CD4-positive, alpha-beta T cell (primary cell): ENCODE results near the gene RRP8. TPM values are rescaled to one million over a fixed set of nuclear protein-coding genes. Genes with fewer than 3 reads are reported as not detected.

ENCODE experiments used
- ATAC-seq: fragments of 200-7000 bp; cut with Tn5 transposase; one replicate; pipeline ENCODE4 v1.10.0; 2022; ENCODE audit warnings: mild to moderate bottlenecking; ENCODE audit not compliant: poor library complexity
- CTCF ChIA-PET: fragments of 350-600 bp; sonication (Branson Sonifier 250); formaldehyde crosslinking; loops from one replicate; lab custom pipeline; 2021; ENCODE audit warnings: antibody characterized with exemption, inconsistent platforms; lab: Charles Lee
- POLR2A ChIA-PET: fragments of 350-600 bp; sonication (Branson Sonifier 250); formaldehyde crosslinking; loops from one replicate; lab custom pipeline; 2021; ENCODE audit warnings: antibody characterized with exemption, inconsistent platforms; lab: Charles Lee
- DNase-seq, 14 experiments: peaks; one replicate each; pipeline ENCODE4 v3.0.0-alpha.2; 2013 to 2020; ENCODE audit warnings: mixed read lengths in 2 of 14
- H3K27ac ChIP-seq, 2 donors: one replicate each; pipeline versions ENCODE4 v1.5.1 to v1.7.0; 2013; ENCODE audit warnings: low read length in 2 of 2, low read depth in 1 of 2, mild to moderate bottlenecking in 1 of 2
- H3K27me3 ChIP-seq, 2 experiments: 1 replicate in 1 of 2; 2 replicates in 1 of 2; pipeline versions ENCODE4 v1.6.1 to v1.7.0; 2013; ENCODE audit warnings: low read length in 2 of 2, control low read depth in 1 of 2, mild to moderate bottlenecking in 1 of 2, moderate library complexity in 1 of 2; ENCODE audit not compliant: insufficient read depth in 2 of 2, control insufficient read depth in 1 of 2
- H3K36me3 ChIP-seq: one replicate; pipeline ENCODE4 v1.6.1; 2013; ENCODE audit warnings: low read length, control low read depth; ENCODE audit not compliant: insufficient read depth
- H3K4me1 ChIP-seq: one replicate; pipeline ENCODE4 v1.6.1; 2013; ENCODE audit warnings: low read length, control low read depth; ENCODE audit not compliant: insufficient read depth
- H3K4me3 ChIP-seq: one replicate; pipeline ENCODE4 v1.5.1; 2013; ENCODE audit warnings: mild to moderate bottlenecking, low read length, moderate library complexity
- H3K9me3 ChIP-seq, 2 experiments: 1 replicate in 1 of 2; 2 replicates in 1 of 2; pipeline versions ENCODE4 v1.6.1 to v1.7.0; 2013; ENCODE audit warnings: low read length in 2 of 2, mild to moderate bottlenecking in 2 of 2, control low read depth in 1 of 2, moderate library complexity in 1 of 2; ENCODE audit not compliant: control insufficient read depth in 1 of 2, insufficient read depth in 1 of 2
- H3K27ac Mint-ChIP-seq: one replicate; pipeline ENCODE4 v1.8.0; 2020; ENCODE audit warnings: mixed read lengths
- H3K27me3 Mint-ChIP-seq: one replicate; pipeline ENCODE4 v1.8.0; 2021; ENCODE audit warnings: mixed read lengths
- H3K36me3 Mint-ChIP-seq: one replicate; pipeline ENCODE4 v1.8.0; 2021; ENCODE audit warnings: low read depth, mixed read lengths
- H3K4me1 Mint-ChIP-seq: one replicate; pipeline ENCODE4 v1.8.0; 2021; ENCODE audit warnings: low read depth, mixed read lengths
- H3K4me3 Mint-ChIP-seq: one replicate; pipeline ENCODE4 v1.8.0; 2020; ENCODE audit warnings: mild to moderate bottlenecking, mixed read lengths
- H3K9me3 Mint-ChIP-seq: one replicate; pipeline ENCODE4 v1.8.0; 2020; ENCODE audit warnings: mixed read lengths
- intact Hi-C, 2 experiments: fragments of 100-400 bp; cut with DNase I in 1 of 2; cut with micrococcal nuclease in 1 of 2; formaldehyde crosslinking; loops; one replicate each; pipeline versions ENCODE4 v1.15.1 to v1.9.0; 2023 to 2025; cut with DNase I, micrococcal nuclease
- total RNA-seq, 174 experiments: library from RNA in 2 of 174; stranded (reverse) in 2 of 174; gene quantifications; one replicate each; pipeline ENCODE4 v1.2.3 and lab custom pipeline; 2021 to 2026
- TF ChIP-seq, protein P1 (sequence below): fragments of 200-600 bp; IDR thresholded peaks from one replicate; pipeline ENCODE4 v1.8.0; 2022; ENCODE audit warnings: antibody characterized with exemption, mild to moderate bottlenecking

RRP8 gene
- total RNA-seq, 2 experiments from 2014 or later = 25.7 to 27.3 TPM

GRCh38 chr11:6557063-6557462, 46.4 kb downstream of the RRP8 start:
- ATAC-seq = no peak
- no peaks in the 10 kb centered on the region for H3K4me1 Mint-ChIP-seq
- no peak overlapping the region for H3K27ac Mint-ChIP-seq

DNA sequence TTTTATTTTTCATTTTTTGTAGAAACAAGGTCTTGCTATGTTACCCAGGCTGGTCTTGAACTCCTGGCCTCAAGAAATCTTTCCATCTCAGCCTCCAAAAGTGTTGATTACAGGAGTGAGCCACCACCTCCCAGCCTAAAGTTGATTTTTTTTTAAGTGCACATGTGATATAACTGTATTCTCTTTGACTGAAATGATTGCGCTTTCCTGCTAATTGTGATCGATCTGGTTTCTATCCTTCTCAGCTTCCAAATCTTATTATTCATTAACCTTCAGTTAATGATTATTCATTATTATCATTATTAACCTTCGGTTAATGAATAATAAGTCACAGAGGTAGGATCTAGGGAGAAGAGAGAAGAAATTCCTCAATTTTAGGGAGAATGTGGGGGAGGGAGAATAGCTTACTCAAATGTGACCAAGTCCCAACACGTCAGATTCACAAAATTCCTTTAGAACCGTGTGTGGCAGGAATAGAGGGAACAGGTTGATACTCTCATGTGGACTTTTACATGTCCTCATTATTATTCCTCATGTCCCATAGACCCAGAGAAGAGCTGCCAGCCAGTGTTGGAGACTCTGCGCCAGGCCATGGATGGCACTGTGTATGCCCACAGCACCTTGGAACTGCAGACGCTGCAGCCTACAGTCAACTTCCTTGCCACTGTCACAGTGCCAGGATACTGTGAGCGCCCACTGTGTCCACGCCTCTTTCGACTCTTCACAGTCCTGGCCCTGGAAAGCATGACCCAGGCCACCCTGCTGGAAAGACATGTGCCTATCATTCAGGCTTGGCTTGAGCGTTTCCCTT, 47.1 kb downstream of the RRP8 start:
- TF ChIP-seq, protein P1, sequence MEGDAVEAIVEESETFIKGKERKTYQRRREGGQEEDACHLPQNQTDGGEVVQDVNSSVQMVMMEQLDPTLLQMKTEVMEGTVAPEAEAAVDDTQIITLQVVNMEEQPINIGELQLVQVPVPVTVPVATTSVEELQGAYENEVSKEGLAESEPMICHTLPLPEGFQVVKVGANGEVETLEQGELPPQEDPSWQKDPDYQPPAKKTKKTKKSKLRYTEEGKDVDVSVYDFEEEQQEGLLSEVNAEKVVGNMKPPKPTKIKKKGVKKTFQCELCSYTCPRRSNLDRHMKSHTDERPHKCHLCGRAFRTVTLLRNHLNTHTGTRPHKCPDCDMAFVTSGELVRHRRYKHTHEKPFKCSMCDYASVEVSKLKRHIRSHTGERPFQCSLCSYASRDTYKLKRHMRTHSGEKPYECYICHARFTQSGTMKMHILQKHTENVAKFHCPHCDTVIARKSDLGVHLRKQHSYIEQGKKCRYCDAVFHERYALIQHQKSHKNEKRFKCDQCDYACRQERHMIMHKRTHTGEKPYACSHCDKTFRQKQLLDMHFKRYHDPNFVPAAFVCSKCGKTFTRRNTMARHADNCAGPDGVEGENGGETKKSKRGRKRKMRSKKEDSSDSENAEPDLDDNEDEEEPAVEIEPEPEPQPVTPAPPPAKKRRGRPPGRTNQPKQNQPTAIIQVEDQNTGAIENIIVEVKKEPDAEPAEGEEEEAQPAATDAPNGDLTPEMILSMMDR = no peak
- Mint-ChIP-seq H3K36me3 (peaks cover 17% of the 10 kb centered on the region), H3K4me1 (no peaks in the 10 kb centered on the region), H3K27me3 (no peaks in the 10 kb centered on the region), H3K9me3 (no peaks in the 10 kb centered on the region), H3K27ac (no peak overlapping the region), H3K4me3 (no peak overlapping the region)
- CTCF ChIA-PET = no interaction called here
- Histone ChIP-seq H3K27me3 (no peaks in the 10 kb centered on the region), H3K9me3 (peaks cover 0 to 3% of the 10 kb centered on the region in 2 experiments), H3K4me3 (no peak overlapping the region), H3K36me3 (no peaks in the 10 kb centered on the region), H3K27ac (no peak overlapping the region), H3K4me1 (no peaks in the 10 kb centered on the region)
- intact Hi-C loops = no loop called here
- ATAC-seq (no peak), DNase-seq (no peak)
- POLR2A ChIA-PET = no interaction called here

More at GRCh38 chr11:6557063-6557462, 46.4 kb downstream of the RRP8 start:
- no peak overlapping the region for H3K4me3 Mint-ChIP-seq
- H3K36me3 Mint-ChIP-seq = peaks cover 17% of the 10 kb centered on the region
- POLR2A ChIA-PET = no interaction called here
- Histone ChIP-seq H3K27ac (no peak overlapping the region), H3K4me3 (no peak overlapping the region), H3K36me3 (no peaks in the 10 kb centered on the region), H3K9me3 (peaks cover 0 to 3% of the 10 kb centered on the region in 2 experiments), H3K27me3 (no peaks in the 10 kb centered on the region), H3K4me1 (no peaks in the 10 kb centered on the region)
- no peak for DNase-seq
- H3K27me3 Mint-ChIP-seq = no peaks in the 10 kb centered on the region
- CTCF ChIA-PET = no interaction called here
- TF ChIP-seq, protein P1 = no peak
- H3K9me3 Mint-ChIP-seq = no peaks in the 10 kb centered on the region
- intact Hi-C loops = no loop called here

GRCh38 chr11:6554828-6555706, 48.3 kb downstream of the RRP8 start:
- ChIA-PET POLR2A (no interaction called here), CTCF (interaction anchor here (1.3 kb wide), 1 partner anchor 13 kb away, joined by 3 read pairs; no protein-coding TSS in a partner anchor)
- H3K36me3 Mint-ChIP-seq = peaks cover 9% of the 10 kb centered on the region
- no peaks in the 10 kb centered on the region for H3K9me3 Mint-ChIP-seq
- no peak overlapping the region for H3K27ac ChIP-seq
- DNase-seq = no peak
- intact Hi-C loops = loop anchor here in 1 of 2 experiments (1.0 kb wide), 1 partner anchor 21 kb away; no protein-coding TSS in a partner anchor
- no peaks in the 10 kb centered on the region for H3K27me3 ChIP-seq
- no peaks in the 10 kb centered on the region for H3K4me1 Mint-ChIP-seq
- no peak overlapping the region for H3K4me3 Mint-ChIP-seq
- H3K4me1 ChIP-seq = no peaks in the 10 kb centered on the region
- H3K36me3 ChIP-seq = no peaks in the 10 kb centered on the region
- H3K27me3 Mint-ChIP-seq = no peaks in the 10 kb centered on the region
- TF ChIP-seq, protein P1 = no peak
- ATAC-seq = no peak
- peaks cover 0 to 3% of the 10 kb centered on the region in 2 experiments for H3K9me3 ChIP-seq
- no peak overlapping the region for H3K27ac Mint-ChIP-seq
- H3K4me3 ChIP-seq = no peak overlapping the region
